ENCODE results near the gene COMTD1.

The COMTD1 gene

GRCh38 chr10:75235375-75236177 is at the start of gene COMTD1:
Gene COMTD1 (minus strand): TSS chr10:75235957. CDS start chr10:75235928, 29 bp downstream.
- Histone ChIP-seq H3K27ac (ENCODE audit: low read length) (no peak within 1 kb of the TSS), H3K36me3 (ENCODE audit: control insufficient read depth in 1 of 2, insufficient read depth in 2 of 2, low read length in 2 of 2) (peaks cover 17 to 21% of the 10 kb centered on the region in 2 donors), H3K27me3 (ENCODE audit: low read depth, low read length) (no peaks in the 10 kb centered on the region), H3K4me3 (ENCODE audit: low read depth in 1 of 2, low read length in 2 of 2) (peak within 1 kb of the TSS; percentile 65 to 90), H3K4me1 (ENCODE audit: control insufficient read depth in 1 of 2, insufficient read depth in 2 of 2, low read length in 2 of 2) (peaks cover 0 to 11% of the 10 kb centered on the region in 2 donors), H3K9me3 (ENCODE audit: control insufficient read depth in 1 of 2, low read length in 2 of 2) (no peaks in the 10 kb centered on the region)

DNA sequence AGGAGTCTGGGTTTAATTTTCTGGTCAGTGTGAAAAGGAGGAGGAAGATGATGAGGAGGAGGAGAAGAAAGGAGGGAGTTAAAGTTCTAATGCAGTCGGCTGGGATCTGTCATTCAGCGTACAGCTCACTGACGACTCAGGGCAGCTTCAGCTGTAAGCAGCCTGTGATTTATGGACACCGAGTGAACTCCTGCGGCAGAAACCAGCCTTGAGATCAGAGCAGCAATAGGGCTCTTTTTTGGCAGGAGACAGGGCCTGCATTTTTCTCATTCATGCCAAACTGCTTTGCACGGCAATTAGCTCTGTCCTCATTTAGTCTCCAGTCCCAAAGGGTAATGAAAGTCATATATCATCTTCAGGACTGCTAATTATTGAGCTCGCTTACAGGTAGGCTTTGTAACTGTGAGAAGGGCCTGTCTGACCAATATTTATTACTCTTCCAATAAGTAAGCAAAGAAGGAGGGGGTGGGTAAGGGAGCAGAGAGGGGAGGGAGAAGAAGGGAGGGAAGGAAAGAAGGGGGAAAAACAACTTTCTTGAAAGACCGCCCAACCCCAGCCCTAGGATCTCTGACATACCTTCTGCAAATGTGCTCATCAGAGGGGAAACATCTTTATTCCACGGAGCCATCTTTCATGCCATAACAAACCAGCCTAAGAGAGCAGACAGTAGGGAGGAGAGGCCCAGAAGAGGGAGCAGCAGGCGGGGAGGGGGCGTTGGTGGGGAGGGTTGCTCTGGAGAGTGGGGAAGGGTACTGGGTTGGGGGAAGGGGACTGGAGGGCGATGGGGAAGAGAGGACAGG is 48.1 kb upstream of the COMTD1 start:
- H3K4me3 ChIP-seq (ENCODE audit: low read depth in 1 of 2, low read length in 2 of 2): no peak overlapping the region
- peaks cover 0 to 19% of the 10 kb centered on the region in 2 donors for H3K4me1 ChIP-seq (ENCODE audit: control insufficient read depth in 1 of 2, insufficient read depth in 2 of 2, low read length in 2 of 2)
- no peaks in the 10 kb centered on the region for H3K9me3 ChIP-seq (ENCODE audit: control insufficient read depth in 1 of 2, low read length in 2 of 2)
- no peaks in the 10 kb centered on the region for H3K27me3 ChIP-seq (ENCODE audit: low read depth, low read length)
- H3K27ac ChIP-seq (ENCODE audit: low read length): no peak overlapping the region
- no peaks in the 10 kb centered on the region for H3K36me3 ChIP-seq (ENCODE audit: control insufficient read depth in 1 of 2, insufficient read depth in 2 of 2, low read length in 2 of 2)

DNA sequence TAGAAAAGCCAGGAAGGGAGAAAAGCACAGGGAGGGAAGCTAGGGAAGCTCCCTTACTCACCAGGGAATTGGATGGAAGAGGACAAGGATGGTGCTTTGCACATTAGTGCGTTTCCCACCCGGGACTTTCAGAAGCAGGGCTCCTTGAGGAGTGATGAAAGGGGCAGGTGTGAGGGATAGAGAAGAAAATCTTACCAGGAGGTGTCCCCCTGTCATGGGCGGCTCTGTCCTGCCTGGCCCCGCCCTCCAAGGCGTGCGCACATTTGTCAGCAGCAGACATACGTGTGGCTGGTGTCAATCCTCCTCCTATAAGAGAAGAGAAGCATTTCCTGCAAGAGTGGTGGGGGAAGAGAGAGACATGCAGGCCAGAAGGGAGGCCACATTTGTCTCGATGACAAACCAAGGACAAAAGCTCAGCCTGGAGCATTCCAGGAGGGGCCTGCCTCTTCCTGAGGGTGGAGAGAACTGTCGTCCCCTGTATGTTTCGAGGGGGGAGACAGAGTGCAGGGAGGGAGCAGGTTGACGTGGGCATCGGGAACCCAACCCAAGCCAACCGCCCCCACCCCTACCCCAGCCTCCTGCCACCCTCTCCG is 47.4 kb upstream of the COMTD1 start:
- H3K4me3 ChIP-seq (ENCODE audit: low read depth in 1 of 2, low read length in 2 of 2): no peak overlapping the region
- H3K27ac ChIP-seq (ENCODE audit: low read length): no peak overlapping the region
- no peaks in the 10 kb centered on the region for H3K36me3 ChIP-seq (ENCODE audit: control insufficient read depth in 1 of 2, insufficient read depth in 2 of 2, low read length in 2 of 2)
- H3K9me3 ChIP-seq (ENCODE audit: control insufficient read depth in 1 of 2, low read length in 2 of 2): no peaks in the 10 kb centered on the region
- H3K27me3 ChIP-seq (ENCODE audit: low read depth, low read length): no peaks in the 10 kb centered on the region
- peaks cover 0 to 19% of the 10 kb centered on the region in 2 donors for H3K4me1 ChIP-seq (ENCODE audit: control insufficient read depth in 1 of 2, insufficient read depth in 2 of 2, low read length in 2 of 2)

DNA sequence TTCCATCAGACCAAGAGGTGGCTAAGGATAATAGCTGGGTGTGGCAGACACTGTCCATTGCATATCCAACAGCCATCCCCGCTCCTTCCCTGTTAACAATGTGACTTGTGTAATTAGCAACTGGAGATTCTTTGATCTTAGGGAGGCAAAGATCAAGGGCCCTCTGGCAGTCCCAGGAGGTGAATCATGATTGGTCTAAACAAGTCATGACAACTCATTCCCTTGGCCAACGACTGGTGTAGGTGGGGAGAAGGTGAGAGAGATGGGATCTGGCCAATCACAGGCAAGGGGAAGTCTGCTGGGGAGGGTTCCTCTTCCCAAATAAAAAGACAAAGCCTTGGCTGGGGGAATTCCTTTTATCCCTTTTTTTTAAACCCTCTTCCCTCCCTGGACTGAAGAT is 46.2 kb upstream of the COMTD1 start:
- Histone ChIP-seq H3K27ac (ENCODE audit: low read length) (no peak overlapping the region), H3K4me3 (ENCODE audit: low read depth in 1 of 2, low read length in 2 of 2) (no peak overlapping the region), H3K9me3 (ENCODE audit: control insufficient read depth in 1 of 2, low read length in 2 of 2) (no peaks in the 10 kb centered on the region), H3K4me1 (ENCODE audit: control insufficient read depth in 1 of 2, insufficient read depth in 2 of 2, low read length in 2 of 2) (peaks cover 0 to 19% of the 10 kb centered on the region in 2 donors), H3K27me3 (ENCODE audit: low read depth, low read length) (no peaks in the 10 kb centered on the region), H3K36me3 (ENCODE audit: control insufficient read depth in 1 of 2, insufficient read depth in 2 of 2, low read length in 2 of 2) (no peaks in the 10 kb centered on the region)

DNA sequence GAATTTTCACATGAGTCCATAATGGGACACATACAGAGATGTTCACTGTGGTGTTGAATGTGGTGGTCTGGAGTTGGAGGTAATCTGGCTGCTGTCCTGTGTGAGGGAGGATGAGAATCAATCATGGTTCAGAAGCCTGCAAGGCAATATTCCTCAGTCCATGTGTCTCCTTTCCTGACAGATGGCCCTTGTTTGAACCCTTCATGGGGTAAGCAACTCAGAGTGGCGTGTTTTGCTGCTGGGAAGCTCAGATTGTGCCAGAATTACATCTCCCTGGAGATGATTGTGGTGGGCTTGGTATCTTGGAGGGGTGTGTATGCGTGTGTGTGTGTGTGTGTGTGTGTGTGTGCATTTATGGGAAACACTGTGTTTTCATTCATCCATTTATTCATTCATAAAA is 44.5 kb upstream of the COMTD1 start:
- Histone ChIP-seq H3K36me3 (ENCODE audit: control insufficient read depth in 1 of 2, insufficient read depth in 2 of 2, low read length in 2 of 2) (no peaks in the 10 kb centered on the region), H3K27me3 (ENCODE audit: low read depth, low read length) (no peaks in the 10 kb centered on the region)

DNA sequence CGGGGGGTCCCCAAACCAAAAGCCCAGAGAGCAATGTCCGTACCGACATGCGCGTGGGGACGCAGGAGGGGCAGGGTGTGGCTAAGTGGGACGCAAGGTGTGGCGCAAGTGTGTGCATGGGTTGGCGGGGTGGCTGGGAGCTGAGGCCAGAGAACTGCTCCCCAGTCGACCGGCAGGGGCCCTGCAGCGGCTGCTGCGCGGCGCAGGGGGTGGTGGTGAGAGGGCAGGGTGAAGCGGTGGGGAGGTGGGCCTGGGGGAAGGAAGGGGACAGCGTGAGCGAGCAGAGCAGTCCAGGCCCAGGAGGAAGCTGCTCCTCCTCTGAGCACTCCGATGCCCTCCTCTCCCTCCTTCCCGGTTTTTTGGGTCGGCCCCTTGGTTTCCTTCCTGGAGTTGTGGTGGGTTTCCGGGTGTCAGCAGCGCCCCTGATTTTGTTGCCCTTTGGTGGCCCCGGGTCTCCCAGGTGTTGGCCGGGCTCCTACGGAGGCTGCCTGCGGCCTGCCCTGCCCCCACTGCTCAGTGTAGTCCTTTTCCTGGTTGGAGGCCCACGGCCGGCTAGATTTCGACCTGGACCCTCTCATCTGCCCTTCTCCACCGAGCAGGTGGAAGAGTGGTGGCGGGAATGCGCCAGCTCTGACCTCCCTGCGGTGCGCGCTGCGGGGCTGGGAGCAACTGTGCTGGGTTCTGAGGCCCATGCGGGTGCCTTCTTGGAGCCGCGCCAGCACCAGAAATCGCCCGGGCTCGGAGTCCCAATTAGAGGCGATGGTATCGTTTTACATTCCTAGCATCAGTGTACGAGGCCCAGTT is 40.5 kb upstream of the COMTD1 start:
- Histone ChIP-seq H3K4me3 (ENCODE audit: low read depth in 1 of 2, low read length in 2 of 2) (peak overlapping the region in 1 of 2 donors; percentile 21), H3K4me1 (ENCODE audit: control insufficient read depth in 1 of 2, insufficient read depth in 2 of 2, low read length in 2 of 2) (peaks cover 0 to 6% of the 10 kb centered on the region in 2 donors), H3K9me3 (ENCODE audit: control insufficient read depth in 1 of 2, low read length in 2 of 2) (no peaks in the 10 kb centered on the region), H3K36me3 (ENCODE audit: control insufficient read depth in 1 of 2, insufficient read depth in 2 of 2, low read length in 2 of 2) (no peaks in the 10 kb centered on the region), H3K27me3 (ENCODE audit: low read depth, low read length) (no peaks in the 10 kb centered on the region), H3K27ac (ENCODE audit: low read length) (no peak overlapping the region)

More for the DNA sequence above, 44.5 kb upstream of the COMTD1 start:
- H3K4me3 ChIP-seq (ENCODE audit: low read depth in 1 of 2, low read length in 2 of 2): no peak overlapping the region
- H3K4me1 ChIP-seq (ENCODE audit: control insufficient read depth in 1 of 2, insufficient read depth in 2 of 2, low read length in 2 of 2): peaks cover 0 to 24% of the 10 kb centered on the region in 2 donors
- H3K27ac ChIP-seq (ENCODE audit: low read length): no peak overlapping the region
- no peaks in the 10 kb centered on the region for H3K9me3 ChIP-seq (ENCODE audit: control insufficient read depth in 1 of 2, low read length in 2 of 2)

- Histone ChIP-seq H3K36me3 (ENCODE audit: control insufficient read depth in 1 of 2, insufficient read depth in 2 of 2, low read length in 2 of 2) (no peaks in the 10 kb centered on the region), H3K4me1 (ENCODE audit: control insufficient read depth in 1 of 2, insufficient read depth in 2 of 2, low read length in 2 of 2) (peaks cover 0 to 6% of the 10 kb centered on the region in 2 donors), H3K4me3 (ENCODE audit: low read depth in 1 of 2, low read length in 2 of 2) (no peak overlapping the region), H3K9me3 (ENCODE audit: control insufficient read depth in 1 of 2, low read length in 2 of 2) (no peaks in the 10 kb centered on the region), H3K27me3 (ENCODE audit: low read depth, low read length) (no peaks in the 10 kb centered on the region), H3K27ac (ENCODE audit: low read length) (no peak overlapping the region)
These were observed 37.1 kb upstream of the COMTD1 start for GRCh38 chr10:75272896-75273295.

GRCh38 chr10:75272094-75272493 is 36.3 kb upstream of the COMTD1 start:
- Histone ChIP-seq H3K36me3 (ENCODE audit: control insufficient read depth in 1 of 2, insufficient read depth in 2 of 2, low read length in 2 of 2) (no peaks in the 10 kb centered on the region), H3K9me3 (ENCODE audit: control insufficient read depth in 1 of 2, low read length in 2 of 2) (no peaks in the 10 kb centered on the region), H3K27ac (ENCODE audit: low read length) (no peak overlapping the region), H3K4me1 (ENCODE audit: control insufficient read depth in 1 of 2, insufficient read depth in 2 of 2, low read length in 2 of 2) (peaks cover 0 to 6% of the 10 kb centered on the region in 2 donors), H3K27me3 (ENCODE audit: low read depth, low read length) (no peaks in the 10 kb centered on the region), H3K4me3 (ENCODE audit: low read depth in 1 of 2, low read length in 2 of 2) (no peak overlapping the region)

- H3K27me3 ChIP-seq (ENCODE audit: low read depth, low read length): no peaks in the 10 kb centered on the region
- H3K9me3 ChIP-seq (ENCODE audit: control insufficient read depth in 1 of 2, low read length in 2 of 2): no peaks in the 10 kb centered on the region
- no peak overlapping the region for H3K27ac ChIP-seq (ENCODE audit: low read length)
These were observed 33.8 kb upstream of the COMTD1 start for GRCh38 chr10:75269605-75270004.

DNA sequence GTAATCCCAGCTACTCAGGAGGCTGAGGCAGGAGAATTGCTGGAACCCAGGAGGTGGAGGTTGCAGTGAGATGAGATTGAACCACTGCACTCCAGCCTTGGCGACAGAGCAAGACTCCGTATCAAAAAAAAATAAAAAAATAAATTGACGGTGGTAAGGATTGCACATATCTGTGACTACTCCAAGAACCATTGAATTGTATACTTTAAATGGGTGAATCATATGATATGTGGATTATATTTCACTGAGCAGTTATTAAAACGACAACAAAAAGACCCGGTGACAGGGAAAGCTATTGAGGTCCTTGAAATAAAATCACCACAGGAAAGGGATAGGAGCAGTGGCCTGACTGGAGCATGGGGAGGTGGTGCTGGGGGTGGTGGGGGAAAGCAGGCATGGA is 31.2 kb upstream of the COMTD1 start:
- H3K27ac ChIP-seq (ENCODE audit: low read length): no peak overlapping the region
- peaks cover 0 to 4% of the 10 kb centered on the region in 2 donors for H3K4me1 ChIP-seq (ENCODE audit: control insufficient read depth in 1 of 2, insufficient read depth in 2 of 2, low read length in 2 of 2)
- H3K4me3 ChIP-seq (ENCODE audit: low read depth in 1 of 2, low read length in 2 of 2): no peak overlapping the region
- no peaks in the 10 kb centered on the region for H3K27me3 ChIP-seq (ENCODE audit: low read depth, low read length)
- no peaks in the 10 kb centered on the region for H3K9me3 ChIP-seq (ENCODE audit: control insufficient read depth in 1 of 2, low read length in 2 of 2)
- no peaks in the 10 kb centered on the region for H3K36me3 ChIP-seq (ENCODE audit: control insufficient read depth in 1 of 2, insufficient read depth in 2 of 2, low read length in 2 of 2)

More at GRCh38 chr10:75269605-75270004, 33.8 kb upstream of the COMTD1 start:
- Histone ChIP-seq H3K36me3 (ENCODE audit: control insufficient read depth in 1 of 2, insufficient read depth in 2 of 2, low read length in 2 of 2) (no peaks in the 10 kb centered on the region), H3K4me3 (ENCODE audit: low read depth in 1 of 2, low read length in 2 of 2) (no peak overlapping the region), H3K4me1 (ENCODE audit: control insufficient read depth in 1 of 2, insufficient read depth in 2 of 2, low read length in 2 of 2) (no peaks in the 10 kb centered on the region)

All from muscle layer of duodenum (tissue), 2 donors.